GM12801 (cell line): ENCODE measurements around the gene PIEZO2.

Source experiments
- CTCF ChIP-seq: IDR thresholded peaks from one replicate; pipeline ENCODE4 v1.5.1; 2011; ENCODE audit warnings: control low read depth; ENCODE audit not compliant: insufficient read length; ENCODE audit errors: extremely low read depth

PIEZO2 gene

GRCh38 chr18:11114653-11115052 lies 34.7 kb downstream of the PIEZO2 start:
- TF ChIP-seq CTCF, result no peak

- no peak for TF ChIP-seq CTCF
Observed at GRCh38 chr18:11113937-11114336, 35.4 kb downstream of the PIEZO2 start.

GRCh38 chr18:11113046-11113548 lies 36.3 kb downstream of the PIEZO2 start:
- no peak for TF ChIP-seq CTCF

GRCh38 chr18:11112286-11112685 lies 37.1 kb downstream of the PIEZO2 start:
- TF ChIP-seq CTCF, result no peak

- TF ChIP-seq CTCF, result no peak
Observed at GRCh38 chr18:11110509-11110908, 38.9 kb downstream of the PIEZO2 start.

GRCh38 chr18:11108947-11109346 lies 40.4 kb downstream of the PIEZO2 start:
- TF ChIP-seq CTCF, result no peak

- TF ChIP-seq CTCF, result no peak
Observed at GRCh38 chr18:11106894-11107293, 42.5 kb downstream of the PIEZO2 start.

- no peak for TF ChIP-seq CTCF
Observed at GRCh38 chr18:11105463-11105862, 43.9 kb downstream of the PIEZO2 start.
